ENCODE results near the gene RNH1.
"Not testable (repeated sequence)": the region's sequence is repeated elsewhere in the genome, so short reads cannot be mapped to it uniquely, and the experiment has no call there.

RNH1 gene

DNA sequence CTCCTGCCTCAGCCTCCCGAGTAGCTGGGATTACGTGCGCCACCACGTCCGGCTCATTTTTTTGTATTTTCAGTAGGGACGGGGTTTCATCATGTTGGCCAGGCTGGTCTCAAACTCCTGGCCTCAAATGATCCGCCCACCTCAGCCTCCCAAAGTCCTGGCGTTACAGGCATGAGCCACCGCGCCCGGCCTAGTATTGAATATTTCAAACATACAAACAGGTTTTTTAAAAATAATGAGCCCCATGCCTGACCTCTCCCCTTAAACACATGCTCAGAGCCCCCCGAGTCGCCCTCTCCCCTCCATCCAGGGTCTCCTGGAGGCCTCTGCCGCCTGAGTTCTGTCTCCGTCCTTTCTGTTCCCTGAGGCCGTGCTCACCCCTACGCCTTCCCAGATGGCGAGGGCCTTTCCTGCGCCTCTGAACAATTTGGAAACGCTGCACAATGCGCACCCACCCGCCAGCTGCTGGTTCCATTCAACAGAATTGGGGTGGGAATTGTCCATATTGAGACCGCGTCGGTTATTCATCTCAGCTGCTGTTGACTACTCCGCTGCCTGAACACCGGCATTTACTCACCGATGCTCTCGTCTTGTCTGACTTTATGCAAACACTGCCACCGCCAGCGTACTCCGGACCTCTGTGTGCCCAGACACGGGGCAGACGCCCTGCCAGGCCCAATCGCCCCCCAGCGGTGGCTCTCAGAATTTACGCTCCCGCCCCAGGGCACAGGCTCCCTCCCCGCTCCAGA is 13.6 kb upstream of the RNH1 start:
- no peak for DNase-seq (ENCODE audit: low spot score)

DNA sequence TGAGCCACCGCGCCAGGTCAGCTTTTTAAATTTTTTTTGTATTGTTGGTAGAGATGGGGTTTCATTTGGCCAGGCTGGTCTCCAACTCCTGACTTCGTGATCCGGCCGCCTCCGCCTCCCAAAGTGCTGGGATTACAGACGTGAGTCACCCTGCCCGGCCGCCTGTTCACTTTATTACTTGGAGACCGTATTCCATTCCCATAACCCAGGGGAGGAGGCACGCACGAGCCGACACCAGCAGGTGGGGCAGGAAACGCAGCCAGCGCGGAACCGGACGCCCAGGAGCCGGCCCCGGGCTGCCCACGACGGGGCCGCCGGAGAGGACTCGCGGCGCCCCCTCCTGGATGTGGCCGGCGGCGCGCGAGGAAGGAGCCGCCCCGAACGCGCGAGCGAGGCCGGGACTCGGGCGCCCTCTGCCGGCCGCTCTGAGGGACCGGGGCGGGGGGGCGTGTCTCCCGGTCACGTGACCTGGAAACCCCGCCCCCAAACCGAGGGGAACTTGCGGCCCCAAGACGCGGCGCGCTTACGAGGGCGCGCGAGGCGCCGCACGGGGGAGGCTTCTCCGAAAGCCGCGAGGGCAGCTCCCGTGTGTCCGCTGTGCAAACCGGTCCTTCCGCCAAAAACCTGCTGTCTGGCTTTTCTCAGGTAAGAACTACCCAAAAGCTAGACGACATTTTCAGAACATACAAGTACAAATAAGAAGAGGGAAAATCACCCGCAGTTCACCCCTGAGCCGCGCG is 11.6 kb upstream of the RNH1 start:
- peak; percentile 98 for DNase-seq (ENCODE audit: low spot score)

DNA sequence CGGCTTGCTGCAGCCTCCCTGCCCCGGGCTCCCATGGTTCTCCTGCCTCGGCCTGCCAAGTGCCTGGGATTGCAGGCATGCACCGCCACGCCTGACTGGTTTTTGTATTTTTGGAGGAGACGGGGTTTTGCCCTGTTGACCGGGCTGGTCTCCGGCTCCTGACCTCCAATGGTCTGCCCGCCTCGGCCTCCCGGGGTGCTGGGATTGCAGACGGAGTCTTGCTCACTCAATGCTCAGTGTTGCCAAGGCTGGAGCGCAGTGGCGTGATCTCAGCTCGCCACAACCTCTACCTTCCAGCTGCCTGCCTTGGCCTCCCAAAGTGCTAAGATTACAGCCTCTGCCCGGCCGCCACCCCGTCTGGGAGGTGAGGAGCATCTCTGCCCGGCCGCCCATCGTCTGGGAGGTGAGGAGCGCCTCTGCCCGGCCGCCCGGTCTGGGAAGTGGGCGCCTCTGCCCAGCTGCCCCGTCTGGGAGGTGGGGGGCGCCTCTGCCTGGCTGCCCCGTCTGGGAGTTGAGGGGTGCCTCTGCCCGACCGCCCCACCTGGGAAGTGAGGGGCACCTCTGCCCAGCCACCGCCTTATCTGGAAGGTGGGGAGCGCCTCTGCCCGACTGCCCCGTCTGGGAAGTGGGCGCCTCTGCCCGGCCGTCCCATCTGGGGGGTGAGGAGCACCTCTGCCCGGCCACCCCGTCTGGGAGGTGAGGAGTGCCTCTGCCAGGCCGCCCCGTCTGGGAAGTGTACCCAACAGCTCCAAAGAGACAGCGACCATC is 10.1 kb upstream of the RNH1 start:
- not testable (repeated sequence) for DNase-seq (ENCODE audit: low spot score)

DNA sequence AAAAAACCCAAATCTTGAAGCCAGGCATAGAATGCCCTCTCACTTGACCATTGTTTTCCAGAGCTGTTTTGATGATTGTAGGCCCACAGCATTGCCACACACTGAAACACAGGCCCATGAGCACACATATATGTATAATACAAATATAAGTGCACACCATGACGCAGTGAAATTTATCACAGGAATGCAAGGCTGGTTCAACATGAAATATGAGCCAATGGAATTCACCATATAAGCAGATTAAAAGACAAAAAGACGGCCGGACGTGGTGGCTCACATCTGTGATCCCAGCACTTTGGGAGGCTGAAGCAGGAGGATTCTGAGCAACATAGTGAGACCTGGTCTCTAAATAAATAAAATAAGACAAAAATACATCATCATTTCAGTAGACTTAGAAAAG is 9.4 kb upstream of the RNH1 start:
- DNase-seq (ENCODE audit: low spot score), result no peak

DNA sequence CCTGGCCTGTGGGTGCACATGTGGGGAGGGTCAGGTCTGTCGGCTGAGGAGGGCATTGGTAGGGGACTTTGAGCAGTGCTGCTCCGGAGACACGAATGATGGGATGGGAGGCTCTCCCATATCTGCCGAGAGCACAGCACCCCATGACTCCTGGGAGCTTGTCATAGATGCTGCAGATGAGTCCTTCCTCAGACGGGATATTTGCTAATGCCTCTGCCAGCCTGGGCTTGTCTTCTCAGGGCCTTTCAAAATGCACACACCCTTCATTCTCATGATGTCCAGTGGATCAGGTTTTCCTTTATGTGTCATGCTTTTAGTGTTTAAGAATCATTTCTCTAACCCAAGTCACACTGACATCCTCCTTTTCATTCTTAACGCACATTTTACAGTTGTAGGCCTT is 8.1 kb upstream of the RNH1 start:
- no peak for DNase-seq (ENCODE audit: low spot score)

DNA sequence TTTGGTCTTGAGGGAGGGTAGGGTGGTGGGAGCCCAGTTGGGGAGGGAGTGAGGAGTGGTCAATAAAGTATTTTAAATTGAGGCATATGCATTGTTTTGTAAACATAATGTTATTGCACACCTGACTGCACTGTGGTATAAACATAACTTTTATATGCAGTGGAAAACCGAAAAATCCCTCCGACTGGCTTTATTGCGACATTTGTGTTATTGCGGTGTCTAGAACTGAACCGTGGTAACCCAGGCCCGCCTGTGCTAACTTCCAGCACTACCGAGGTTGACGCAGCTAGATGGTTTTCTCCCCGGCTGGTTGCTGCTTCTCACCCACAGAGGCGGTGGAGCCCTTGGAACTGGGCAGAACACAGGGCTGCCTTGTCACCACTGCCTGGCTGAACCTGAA is 7.6 kb upstream of the RNH1 start:
- no peak for DNase-seq (ENCODE audit: low spot score)

DNA sequence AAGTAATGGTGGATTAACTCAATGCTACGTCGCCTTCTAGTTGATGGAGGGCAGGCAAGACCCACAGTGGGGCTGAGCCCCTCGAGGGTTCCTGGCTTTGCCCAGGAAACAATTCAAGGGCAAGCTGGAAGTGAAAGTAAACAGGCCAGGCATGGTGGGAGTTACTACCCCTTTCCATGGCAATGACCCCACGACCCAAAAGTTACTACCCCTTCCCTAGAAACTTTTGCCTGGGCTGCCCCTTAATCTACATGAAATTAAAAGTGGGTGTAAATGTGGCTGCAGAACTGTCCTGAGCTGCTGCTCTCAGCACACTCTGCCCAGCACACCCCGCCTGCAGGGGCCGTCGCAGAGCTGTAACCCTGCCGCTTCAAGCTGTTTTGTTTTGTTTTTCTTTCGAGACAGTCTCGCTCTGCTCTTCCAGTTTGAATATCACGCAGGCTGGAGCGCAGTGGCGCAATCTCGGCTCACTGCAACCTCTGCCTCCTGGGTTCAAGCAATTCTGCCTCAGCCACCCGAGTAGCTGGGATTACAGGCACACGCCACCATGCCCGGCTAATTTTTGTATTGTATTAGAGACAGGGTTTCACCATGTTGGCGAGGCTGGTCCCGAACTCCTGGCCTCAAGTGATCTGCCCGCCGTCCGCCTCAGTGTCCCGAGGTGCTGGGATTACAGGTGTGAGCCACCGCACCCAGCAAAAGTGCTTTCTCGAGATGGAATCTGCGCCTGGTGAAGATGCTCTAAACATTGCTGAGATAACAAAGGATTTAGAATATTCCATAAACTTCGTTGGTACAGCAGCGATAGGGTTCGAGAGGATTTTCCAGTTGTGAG is 5.9 kb upstream of the RNH1 start:
- no peak for DNase-seq (ENCODE audit: low spot score)

DNA sequence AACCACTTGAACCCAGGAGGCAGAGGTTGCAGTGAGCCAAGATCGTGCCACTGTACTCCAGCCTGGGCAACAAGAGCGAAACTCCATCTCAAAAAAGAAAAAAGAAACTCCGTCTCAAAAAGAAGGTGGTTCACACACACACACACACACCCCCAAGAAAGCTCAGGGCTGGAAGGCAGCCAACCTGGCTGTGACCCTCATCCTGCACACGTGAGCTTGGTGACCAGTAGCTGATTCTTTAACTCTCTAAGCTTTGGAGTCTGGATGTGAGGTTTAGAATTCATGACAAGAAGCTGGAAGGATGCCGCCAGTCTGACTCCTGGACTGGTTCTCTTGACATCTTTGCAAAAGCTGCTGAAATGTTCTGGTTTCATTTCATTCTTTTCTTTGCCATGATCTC is 1.9 kb upstream of the RNH1 start:
- no peak for DNase-seq (ENCODE audit: low spot score)

DNA sequence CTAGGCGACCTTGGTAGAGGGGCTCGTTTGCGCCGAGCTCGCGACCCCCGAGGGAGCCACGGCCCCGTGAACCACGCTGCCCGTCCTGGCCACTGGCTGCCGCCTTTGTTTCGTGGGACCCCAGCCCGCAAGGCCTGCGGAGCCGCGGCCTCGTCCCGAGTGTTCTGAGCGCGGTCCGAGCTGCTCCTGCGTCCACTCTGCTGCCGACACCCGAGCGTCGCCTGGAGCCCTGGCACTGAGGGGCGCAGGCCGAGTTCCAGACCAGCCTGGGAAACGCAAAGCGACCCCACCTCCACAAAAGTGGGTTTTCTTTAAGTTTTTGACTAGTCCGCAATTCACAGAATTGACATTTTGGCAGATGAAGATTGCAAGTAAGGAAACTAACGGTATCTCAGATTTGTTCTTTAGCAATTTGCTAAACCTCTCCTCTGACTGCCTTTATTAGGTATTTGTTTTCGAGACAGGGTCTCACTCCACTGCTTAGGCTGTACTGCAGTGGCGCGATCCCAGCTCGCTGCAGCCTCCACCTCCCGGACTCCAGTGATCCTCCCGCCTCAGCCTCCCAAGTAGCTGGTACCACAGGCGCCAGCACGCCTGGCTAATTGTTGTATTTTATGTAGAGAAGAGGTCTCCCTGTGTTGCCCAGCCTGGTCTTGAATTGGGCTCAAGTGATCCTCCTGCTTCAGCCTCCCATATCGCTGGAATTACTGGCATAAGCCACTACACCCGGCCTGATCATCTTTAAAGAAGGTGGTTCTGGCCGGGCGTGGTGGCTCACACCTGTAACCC is 879 bp upstream of the RNH1 start:
- no peak for DNase-seq (ENCODE audit: low spot score)

DNA sequence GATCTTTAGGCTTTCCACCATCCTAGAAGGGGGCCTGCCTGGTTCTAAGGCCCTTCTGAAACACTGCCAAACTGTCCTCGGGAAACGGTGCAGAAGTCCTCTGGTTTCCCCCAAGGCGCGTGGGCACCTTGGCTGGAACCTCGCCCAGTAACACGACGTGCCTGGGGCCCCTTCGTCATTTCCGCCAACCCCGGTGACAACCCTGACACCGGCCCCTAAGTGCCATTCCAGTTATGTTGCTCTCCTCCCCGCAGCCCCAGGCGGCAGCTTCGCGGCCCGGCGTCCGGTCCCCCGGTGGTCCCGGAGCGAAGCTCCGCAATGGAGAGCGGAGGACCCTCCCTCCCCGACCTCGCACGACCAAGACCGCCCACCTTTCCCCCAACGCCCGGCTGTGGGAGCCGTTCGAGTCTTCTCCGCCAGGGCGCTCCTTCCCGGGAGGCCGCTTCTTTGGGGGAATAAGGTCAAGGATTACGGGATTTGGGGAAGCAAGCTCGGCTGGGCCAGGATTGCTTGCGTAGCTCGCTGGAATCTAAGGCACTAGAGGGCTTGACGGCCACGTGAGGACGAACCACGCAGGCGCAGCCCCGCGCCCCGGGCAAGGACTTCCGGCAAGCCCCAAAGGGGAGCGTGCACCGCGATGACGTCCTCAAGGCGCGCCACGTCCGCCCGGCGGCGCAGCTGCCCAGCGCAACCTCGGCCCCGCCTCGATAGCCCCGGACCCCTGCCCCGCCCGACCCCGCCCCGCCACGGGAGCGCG is 626 bp downstream of the RNH1 start:
- peak; percentile 97 for DNase-seq (ENCODE audit: low spot score)

DNA sequence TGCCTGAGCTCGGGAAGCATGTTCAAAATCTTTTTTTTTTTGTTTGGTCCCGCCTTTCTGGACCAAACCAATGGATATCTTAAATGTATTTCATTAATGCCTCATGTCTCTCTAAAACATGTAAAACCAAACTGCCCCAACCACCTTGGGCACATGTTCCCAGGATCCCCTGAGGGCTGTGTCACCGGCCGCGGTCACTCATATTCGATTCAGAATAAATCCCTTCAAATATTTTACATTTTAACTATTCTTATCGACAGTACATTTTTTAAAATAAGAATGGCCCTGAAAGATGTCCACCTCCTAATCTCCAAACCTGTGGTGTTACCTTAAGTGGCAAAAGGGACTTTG is 2.1 kb downstream of the RNH1 start:
- DNase-seq (ENCODE audit: low spot score), result no peak

DNA sequence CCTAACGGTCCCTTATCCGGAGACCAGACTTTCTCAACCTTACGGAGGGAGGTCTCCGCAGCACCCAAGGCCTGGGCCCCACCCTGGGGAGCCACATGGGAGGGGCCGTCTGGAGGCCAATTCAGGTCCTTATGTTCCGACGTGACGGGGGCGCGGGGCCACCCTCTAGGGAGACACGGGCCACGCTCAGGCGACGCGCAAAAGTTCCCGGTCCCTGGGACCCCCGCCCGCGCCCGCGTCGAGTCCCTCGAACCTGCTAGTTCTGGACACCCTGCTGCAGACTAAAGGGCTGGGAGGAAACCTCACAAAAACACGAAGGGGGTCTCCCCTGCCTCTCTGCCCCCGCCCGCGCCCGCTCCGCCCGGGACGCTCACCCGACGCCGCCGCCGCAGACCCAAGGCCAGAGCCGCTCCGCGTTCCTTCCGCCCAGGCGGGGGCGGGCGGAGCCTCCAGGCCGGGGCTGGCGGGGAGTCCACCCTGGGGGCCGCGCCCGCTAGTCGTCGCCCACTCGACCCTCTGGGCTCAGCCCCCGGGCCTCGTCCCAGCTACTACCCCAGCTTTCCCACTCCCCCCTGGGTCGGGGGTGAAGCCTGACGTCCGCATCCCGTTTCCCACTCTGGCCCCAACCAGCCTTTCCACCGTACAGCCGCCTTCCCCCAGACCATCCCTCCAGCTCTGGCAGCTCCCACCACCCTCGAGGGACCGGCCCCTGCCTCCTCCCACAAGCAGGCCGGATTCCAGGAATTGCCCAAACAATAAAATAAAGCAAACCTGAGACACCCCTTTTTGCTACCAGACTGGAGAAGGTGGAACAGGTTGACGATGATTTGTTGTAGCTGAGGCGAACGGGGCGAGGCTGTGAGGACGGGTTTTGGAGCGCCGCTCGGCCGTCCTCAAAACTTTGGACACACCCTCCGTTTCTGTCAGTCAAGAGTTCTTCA is 2.7 kb downstream of the RNH1 start:
- DNase-seq (ENCODE audit: low spot score), result peak; percentile 17

DNA sequence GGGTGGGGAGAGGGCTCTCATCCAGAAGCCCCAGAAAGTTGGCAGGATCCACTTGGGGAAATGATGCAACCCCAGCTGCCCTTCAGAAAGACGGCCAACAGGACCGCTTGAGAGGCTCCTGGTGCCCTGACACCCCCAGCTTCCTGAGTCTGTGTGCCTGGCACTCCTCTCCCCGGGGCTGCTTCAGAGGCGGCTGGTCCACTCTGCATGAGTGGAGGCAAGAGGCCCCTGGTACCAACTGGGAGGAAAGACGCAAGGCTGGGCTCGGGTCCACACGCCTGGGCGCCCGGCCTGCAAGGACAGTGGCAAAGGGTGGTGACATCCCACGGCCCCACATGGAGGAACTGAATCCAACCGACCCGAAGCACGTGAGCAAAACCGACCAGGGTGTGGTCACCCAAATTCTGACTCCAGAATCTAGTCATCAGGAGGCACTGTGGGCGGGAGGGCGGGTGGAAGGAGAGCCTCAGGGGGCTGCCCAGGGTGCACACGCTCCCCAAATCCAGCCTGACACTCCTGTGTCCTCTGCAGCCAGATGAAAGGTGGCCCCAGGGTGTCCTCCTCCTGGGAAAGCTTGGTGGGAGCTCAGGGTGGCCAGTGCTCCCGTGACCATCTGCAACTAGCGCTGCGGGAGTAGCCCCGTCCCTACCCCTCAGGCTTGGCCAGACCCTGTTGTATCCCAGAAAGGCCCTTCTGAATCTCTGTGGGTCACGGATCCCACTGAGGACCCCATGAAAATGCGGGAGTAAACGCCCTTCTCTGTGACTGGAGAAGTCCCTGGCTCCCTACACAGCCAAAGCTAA is 3.7 kb downstream of the RNH1 start:
- no peak for DNase-seq (ENCODE audit: low spot score)

DNA sequence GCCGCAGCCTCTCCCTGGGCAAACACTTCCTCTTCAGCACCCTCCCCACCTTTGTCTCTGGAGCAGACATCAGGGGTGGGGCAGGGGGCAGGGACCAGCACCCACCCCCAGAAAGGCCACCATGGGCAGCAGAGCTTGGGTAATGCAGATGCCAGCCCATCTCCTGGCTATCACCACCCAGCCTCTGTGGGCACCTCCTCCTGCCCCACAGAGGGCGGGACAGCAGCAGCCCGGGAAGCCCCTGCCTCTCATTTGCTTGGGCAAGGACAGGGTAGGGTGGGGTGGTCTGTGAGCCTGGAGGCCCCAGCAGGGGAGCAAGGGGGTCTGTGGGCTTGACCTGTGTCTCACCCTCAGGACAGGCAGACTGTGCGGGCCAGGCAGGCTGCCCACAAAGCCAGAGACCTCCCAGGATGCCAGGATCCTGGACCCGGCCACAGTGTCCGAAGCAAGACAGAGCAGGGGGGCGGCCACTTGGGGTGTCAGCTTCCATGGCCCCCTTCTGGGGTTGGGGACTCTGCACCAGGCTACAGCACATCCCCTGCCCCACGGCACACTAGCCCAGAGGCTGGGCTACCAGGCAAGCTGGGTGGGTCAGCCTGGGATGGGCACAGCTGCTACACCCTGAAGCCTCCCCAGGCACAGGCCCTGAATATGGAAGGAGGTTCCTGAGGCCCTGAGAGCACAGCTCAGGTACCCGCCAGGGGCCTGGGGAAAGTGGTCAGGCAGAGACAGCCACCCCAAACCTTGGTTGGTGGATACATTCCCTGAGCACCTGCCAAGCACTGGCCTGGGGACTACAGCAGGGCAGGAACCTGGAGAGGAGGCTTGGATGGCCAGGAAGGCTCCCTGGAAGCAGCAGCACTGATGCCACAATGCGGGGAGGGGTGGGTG is 4.5 kb downstream of the RNH1 start:
- no peak for DNase-seq (ENCODE audit: low spot score)

DNA sequence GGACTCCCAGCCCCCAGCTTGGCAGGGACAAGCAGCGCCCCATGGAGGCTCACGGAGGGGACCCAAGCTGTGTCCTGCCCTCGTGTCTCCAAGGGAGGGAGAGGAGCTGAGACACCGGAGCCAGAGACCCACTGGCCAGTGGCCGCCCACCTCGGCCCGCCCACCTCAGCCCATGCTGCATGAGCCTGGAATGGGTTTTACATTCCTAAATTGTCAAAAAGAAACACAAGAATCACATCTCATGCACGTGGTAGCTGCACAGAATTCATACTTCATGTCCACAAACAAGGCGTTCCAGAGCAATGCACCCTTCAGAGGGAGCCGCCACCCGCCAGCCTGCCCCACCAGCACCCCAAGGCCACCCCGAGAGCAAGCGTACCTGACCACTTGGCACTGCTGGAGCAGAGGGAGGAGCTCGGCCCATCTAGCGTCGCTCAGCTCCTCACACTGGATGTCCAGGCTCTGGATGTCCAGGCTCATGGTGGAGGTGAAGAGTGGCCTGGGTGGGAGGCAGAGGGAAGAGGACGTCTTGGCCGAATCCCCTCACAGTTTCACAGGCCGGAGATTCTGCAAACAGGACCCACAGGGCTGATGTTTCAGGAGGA is 5.3 kb downstream of the RNH1 start:
- no peak for DNase-seq (ENCODE audit: low spot score)

DNA sequence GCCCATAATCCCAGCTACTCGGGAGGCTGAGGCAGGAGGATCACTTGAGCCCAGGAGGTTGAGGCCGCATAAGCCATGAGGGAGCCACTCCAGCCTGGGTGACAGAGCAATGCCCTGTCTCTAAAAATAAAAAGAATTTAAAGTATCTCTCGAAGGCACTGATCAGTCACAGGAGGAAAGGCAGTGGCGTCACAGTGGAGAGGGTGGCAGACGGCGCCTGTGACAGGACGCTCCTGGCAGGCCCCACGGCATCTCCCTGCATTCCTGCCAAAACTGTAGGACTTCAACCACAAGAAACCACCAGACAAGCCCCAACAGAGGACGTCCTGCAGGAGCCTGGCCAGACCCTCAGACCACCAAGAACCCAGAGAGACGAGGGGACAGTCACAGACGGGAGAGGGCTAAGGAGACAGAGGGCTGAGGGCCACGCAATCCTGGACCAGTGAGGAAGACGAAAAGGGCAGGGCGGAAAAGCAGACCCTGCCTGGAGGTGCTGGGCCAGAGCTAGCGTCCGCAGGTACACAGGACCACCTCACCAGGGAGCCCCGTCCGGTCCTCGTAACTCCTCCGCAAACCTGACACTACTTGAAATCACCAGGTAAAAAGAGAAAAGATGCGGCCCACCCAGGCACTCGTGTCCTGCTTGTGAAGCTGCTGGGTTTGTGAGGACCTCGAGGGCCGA is 5.9 kb downstream of the RNH1 start:
- DNase-seq (ENCODE audit: low spot score), result no peak

Measured in kidney tubule cell (primary cell).